WTC11 (cell line): ENCODE results near the gene SLC44A5. TPM values are rescaled to one million over a fixed set of nuclear protein-coding genes. Genes with fewer than 3 reads are reported as not detected.

Source experiments
- ATAC-seq: fragments of 200-7000 bp; cut with Tn5 transposase; 2 replicates; pipeline ENCODE4 v1.10.0; 2021; ENCODE audit warnings: mild to moderate bottlenecking, moderate library complexity
- CTCF ChIA-PET: fragments of 300-600 bp; sonication (Branson Sonifier 250); formaldehyde crosslinking; loops from one replicate; lab custom pipeline; 2021; ENCODE audit warnings: antibody characterized with exemption; lab: Charles Lee
- POLR2A ChIA-PET: fragments of 350-600 bp; sonication (Branson Sonifier 250); formaldehyde crosslinking; loops from one replicate; lab custom pipeline; 2021; ENCODE audit warnings: antibody characterized with exemption; lab: Charles Lee
- DNase-seq: peaks from one replicate; pipeline ENCODE4 v3.0.0; 2021; ENCODE audit warnings: low spot score
- H3K27ac Mint-ChIP-seq: 2 replicates; pipeline ENCODE4 v1.8.0; 2021; ENCODE audit warnings: mixed read lengths
- H3K27me3 Mint-ChIP-seq: 2 replicates; pipeline ENCODE4 v1.8.0; 2021; ENCODE audit warnings: low read depth, mild to moderate bottlenecking, moderate library complexity, mixed read lengths
- H3K36me3 Mint-ChIP-seq: 2 replicates; pipeline ENCODE4 v1.8.0; 2021; ENCODE audit warnings: mixed read lengths
- H3K4me1 Mint-ChIP-seq: 2 replicates; pipeline ENCODE4 v1.8.0; 2022; ENCODE audit warnings: mixed read lengths
- H3K4me3 Mint-ChIP-seq: 2 replicates; pipeline ENCODE4 v1.8.0; 2021; ENCODE audit warnings: mild to moderate bottlenecking, moderate library complexity, mixed read lengths
- H3K9me3 Mint-ChIP-seq: 2 replicates; pipeline ENCODE4 v1.8.0; 2021; ENCODE audit warnings: mixed read lengths
- ATF1 ChIP-seq: sonication (generic); formaldehyde crosslinking; IDR thresholded peaks from 2 replicates; pipeline ENCODE4 v1.8.1; 2023; ENCODE audit warnings: mild to moderate bottlenecking, moderate library complexity, missing genetic modification reagents
- ATF3 ChIP-seq: sonication (generic); formaldehyde crosslinking; conservative IDR thresholded peaks from 2 replicates; pipeline ENCODE4 v1.8.1; 2022; ENCODE audit warnings: mild to moderate bottlenecking, missing genetic modification reagents
- CBFB ChIP-seq: sonication (generic); formaldehyde crosslinking; IDR thresholded peaks from 2 replicates; pipeline ENCODE4 v1.8.1; 2022; ENCODE audit warnings: mild to moderate bottlenecking, low read depth, missing genetic modification reagents
- CREM ChIP-seq: sonication (generic); formaldehyde crosslinking; IDR thresholded peaks from 2 replicates; pipeline ENCODE4 v1.8.1; 2022; ENCODE audit warnings: mild to moderate bottlenecking, missing genetic modification reagents, moderate library complexity
- E2F1 ChIP-seq: sonication (generic); formaldehyde crosslinking; IDR thresholded peaks from 2 replicates; pipeline ENCODE4 v1.8.0; 2022; ENCODE audit warnings: mild to moderate bottlenecking, missing genetic modification reagents
- FOXK1 ChIP-seq: sonication (generic); formaldehyde crosslinking; IDR thresholded peaks from 2 replicates; pipeline ENCODE4 v1.8.0; 2022; ENCODE audit warnings: mild to moderate bottlenecking, moderate library complexity, missing genetic modification reagents
- GTF2I ChIP-seq: fragments of 250-450 bp; sonication (Bioruptor Pico); conservative IDR thresholded peaks from 2 replicates; pipeline ENCODE4 v1.4.0; 2021; ENCODE audit warnings: mild to moderate bottlenecking
- HMGA2 ChIP-seq: fragments of 250-450 bp; sonication (Bioruptor Pico); IDR thresholded peaks from 2 replicates; pipeline ENCODE4 v1.4.0; 2021; ENCODE audit warnings: mild to moderate bottlenecking, moderate library complexity
- MAX ChIP-seq: sonication (generic); formaldehyde crosslinking; IDR thresholded peaks from 2 replicates; pipeline ENCODE4 v1.8.0; 2022; ENCODE audit warnings: mild to moderate bottlenecking, missing genetic modification reagents
- MXD4 ChIP-seq: fragments of 250-450 bp; sonication (Bioruptor Pico); IDR thresholded peaks from 2 replicates; pipeline ENCODE4 v1.8.0; 2021; ENCODE audit warnings: mild to moderate bottlenecking, moderate library complexity, borderline replicate concordance
- NFATC4 ChIP-seq: fragments of 250-450 bp; sonication (Bioruptor Pico); IDR thresholded peaks from 2 replicates; pipeline ENCODE4 v1.9.0; 2021; ENCODE audit warnings: mild to moderate bottlenecking
- NFYB ChIP-seq: sonication (generic); formaldehyde crosslinking; conservative IDR thresholded peaks from 2 replicates; pipeline ENCODE4 v1.8.0; 2022; ENCODE audit warnings: low read depth, missing genetic modification reagents
- NR2C2 ChIP-seq: sonication (generic); formaldehyde crosslinking; IDR thresholded peaks from 2 replicates; pipeline ENCODE4 v1.8.0; 2022; ENCODE audit warnings: mild to moderate bottlenecking, missing genetic modification reagents
- OVOL2 ChIP-seq: fragments of 250-450 bp; sonication (Bioruptor Pico); IDR thresholded peaks from 2 replicates; pipeline ENCODE4 v1.9.0; 2021; ENCODE audit warnings: mild to moderate bottlenecking, borderline replicate concordance
- PRDM15 ChIP-seq: sonication (generic); formaldehyde crosslinking; IDR thresholded peaks from 2 replicates; pipeline ENCODE4 v1.8.0; 2022; ENCODE audit warnings: missing genetic modification reagents
- SOX15 ChIP-seq: fragments of 250-450 bp; sonication (Bioruptor Pico); IDR thresholded peaks from 2 replicates; pipeline ENCODE4 v1.9.0; 2021; ENCODE audit warnings: mild to moderate bottlenecking
- TEAD1 ChIP-seq: sonication (generic); formaldehyde crosslinking; IDR thresholded peaks from 2 replicates; pipeline ENCODE4 v1.8.0; 2022; ENCODE audit warnings: mild to moderate bottlenecking, missing genetic modification reagents
- USF1 ChIP-seq: sonication (generic); formaldehyde crosslinking; IDR thresholded peaks from 2 replicates; pipeline ENCODE4 v1.8.0; 2022; ENCODE audit warnings: mild to moderate bottlenecking, missing genetic modification reagents
- ZNF232 ChIP-seq: sonication (generic); formaldehyde crosslinking; IDR thresholded peaks from 2 replicates; pipeline ENCODE4 v1.8.0; 2022; ENCODE audit warnings: mild to moderate bottlenecking, missing genetic modification reagents
- ZNF396 ChIP-seq: fragments of 250-450 bp; sonication (Bioruptor Pico); IDR thresholded peaks from 2 replicates; pipeline ENCODE4 v1.8.0; 2021; ENCODE audit warnings: mild to moderate bottlenecking, moderate library complexity, borderline replicate concordance
- ZNF416 ChIP-seq: fragments of 250-450 bp; sonication (Bioruptor Pico); IDR thresholded peaks from 2 replicates; pipeline ENCODE4 v1.9.0; 2021; ENCODE audit warnings: mild to moderate bottlenecking, inconsistent platforms
- ZNF423 ChIP-seq: fragments of 250-450 bp; sonication (Bioruptor Pico); IDR thresholded peaks from 2 replicates; pipeline ENCODE4 v2.1.2; 2022; ENCODE audit warnings: mild to moderate bottlenecking, moderate library complexity
- ZNF425 ChIP-seq: fragments of 250-450 bp; sonication (Bioruptor Pico); conservative IDR thresholded peaks from 2 replicates; pipeline ENCODE4 v1.9.0; 2021; ENCODE audit warnings: mild to moderate bottlenecking
- ZNF512 ChIP-seq: sonication (generic); formaldehyde crosslinking; IDR thresholded peaks from 2 replicates; pipeline ENCODE4 v1.8.1; 2022; ENCODE audit warnings: missing genetic modification reagents, borderline replicate concordance
- total RNA-seq: library from RNA; stranded (reverse); gene quantifications from 3 replicates; pipeline ENCODE4 v1.2.3, GENCODE V29; 2021

SLC44A5 gene
- total RNA-seq, 1 experiment from 2014 or later: 1.8 TPM

GRCh38 chr1:75334876-75335389, 276.0 kb downstream of the SLC44A5 start:
- POLR2A ChIA-PET: no interaction called here
- TF ChIP-seq ATF3 (CRISPR knock-in tag) (no peak), ATF1 (no peak), NR2C2 (no peak), OVOL2 (CRISPR knock-in tag) (no peak), ZNF396 (CRISPR knock-in tag) (no peak), ZNF423 (CRISPR knock-in tag) (no peak), SOX15 (CRISPR knock-in tag) (no peak), ZNF232 (CRISPR knock-in tag) (no peak), TEAD1 (CRISPR knock-in tag) (no peak), PRDM15 (CRISPR knock-in tag) (no peak), E2F1 (no peak), ZNF416 (CRISPR knock-in tag) (no peak), NFATC4 (no peak), ZNF512 (CRISPR knock-in tag) (no peak), CREM (CRISPR knock-in tag) (no peak)
- CTCF ChIA-PET: interaction anchor here (0.8 kb wide), 1 partner anchor 69 kb away, joined by 3 read pairs; no protein-coding TSS in a partner anchor
- Mint-ChIP-seq H3K27ac (no peak overlapping the region), H3K4me3 (no peak overlapping the region), H3K36me3 (no peaks in the 10 kb centered on the region), H3K27me3 (no peaks in the 10 kb centered on the region), H3K4me1 (peaks cover 11% of the 10 kb centered on the region), H3K9me3 (no peaks in the 10 kb centered on the region)
- ATAC-seq (no peak), DNase-seq (no peak)

- POLR2A ChIA-PET: no interaction called here
- Mint-ChIP-seq H3K36me3 (no peaks in the 10 kb centered on the region), H3K4me3 (no peak overlapping the region), H3K4me1 (peaks cover 9% of the 10 kb centered on the region), H3K27ac (no peak overlapping the region), H3K9me3 (no peaks in the 10 kb centered on the region), H3K27me3 (no peaks in the 10 kb centered on the region)
- TF ChIP-seq MAX (CRISPR knock-in tag) (no peak), USF1 (no peak), TEAD1 (CRISPR knock-in tag) (no peak), GTF2I (CRISPR knock-in tag) (no peak), ZNF425 (CRISPR knock-in tag) (no peak), HMGA2 (CRISPR knock-in tag) (no peak), MXD4 (CRISPR knock-in tag) (no peak), ATF1 (no peak), NFYB (no peak), FOXK1 (CRISPR knock-in tag) (no peak), ATF3 (CRISPR knock-in tag) (no peak), CBFB (CRISPR knock-in tag) (no peak)
- DNase-seq (no peak), ATAC-seq (no peak)
- CTCF ChIA-PET: no interaction called here
Measured at GRCh38 chr1:75330624-75331023, 280.3 kb downstream of the SLC44A5 start.
